BJ (cell line): Measurements from ENCODE around the gene LDLRAD2. TPM values are rescaled to one million over a fixed set of nuclear protein-coding genes. Genes with fewer than 3 reads are reported as not detected.

Experiments used
- CTCF ChIA-PET: fragments of 350-600 bp; formaldehyde crosslinking; extraction: SDS; loops from one replicate; lab custom pipeline; 2021; ENCODE audit warnings: antibody characterized with exemption, inconsistent platforms; lab: Yijun Ruan, JAX
- POLR2A ChIA-PET: fragments of 300-600 bp; sonication (Branson Sonifier 250); formaldehyde crosslinking; extraction: SDS; loops from one replicate; lab custom pipeline; 2021; ENCODE audit warnings: antibody characterized with exemption; lab: Charles Lee
- DNase-seq: peaks from one replicate; pipeline ENCODE4 v3.0.0-alpha.2; 2011; ENCODE audit warnings: low read depth
- H3K27me3 ChIP-seq: 2 replicates; pipeline ENCODE4 v1.6.0; 2011; ENCODE audit warnings: low read length; ENCODE audit not compliant: control insufficient read depth, insufficient read depth
- H3K36me3 ChIP-seq: 2 replicates; pipeline ENCODE4 v1.5.1; 2011; ENCODE audit warnings: low read length; ENCODE audit not compliant: control insufficient read depth, insufficient read depth
- H3K4me3 ChIP-seq: 2 replicates; pipeline ENCODE4 v1.5.1; 2011; ENCODE audit warnings: low read depth, mild to moderate bottlenecking, control low read depth, low read length
- polyA plus RNA-seq: library from polyadenylated mRNA; depleted of rRNA; stranded (reverse); fragments of >200 nt; gene quantifications from 2 replicates; pipeline ENCODE4 v1.2.3, GENCODE V29; 2011
- TF ChIP-seq, protein P1 (sequence below): IDR thresholded peaks from 2 replicates; pipeline ENCODE4 v1.5.1; 2011; ENCODE audit warnings: low read depth, mild to moderate bottlenecking, control low read depth, inconsistent platforms, low read length, moderate library complexity; ENCODE audit not compliant: insufficient read depth

LDLRAD2 gene
- polyA plus RNA-seq, 1 experiment: not detected

DNA sequence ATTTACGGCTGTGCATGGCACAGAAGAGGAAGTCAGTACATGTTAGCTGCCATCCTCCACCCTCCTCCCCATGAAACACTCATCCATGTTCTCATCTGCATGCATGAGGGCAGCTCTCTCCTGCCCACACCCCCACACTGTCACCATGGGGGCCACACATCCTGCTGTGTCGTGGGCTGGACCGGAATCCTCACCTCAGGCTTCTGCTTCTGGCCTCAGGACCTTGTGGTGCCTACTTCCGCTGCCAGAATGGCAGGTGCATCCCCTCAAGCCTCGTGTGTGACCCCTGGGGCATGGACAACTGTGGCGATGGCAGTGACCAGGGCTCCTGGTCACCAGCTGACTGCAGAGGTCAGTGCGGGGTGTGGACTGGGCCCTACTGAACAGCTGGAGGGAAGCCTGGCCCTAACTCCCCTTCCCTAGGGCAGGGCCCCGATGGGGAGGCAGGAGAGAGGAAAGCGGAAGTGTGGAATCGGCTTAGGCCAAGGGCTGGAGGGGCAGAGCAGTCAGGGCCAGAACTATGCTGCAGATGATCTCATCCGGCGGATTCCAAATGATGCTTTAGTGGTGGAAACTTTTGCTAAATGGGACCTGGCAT lies 3.8 kb downstream of the LDLRAD2 start:
- TF ChIP-seq, protein P1, sequence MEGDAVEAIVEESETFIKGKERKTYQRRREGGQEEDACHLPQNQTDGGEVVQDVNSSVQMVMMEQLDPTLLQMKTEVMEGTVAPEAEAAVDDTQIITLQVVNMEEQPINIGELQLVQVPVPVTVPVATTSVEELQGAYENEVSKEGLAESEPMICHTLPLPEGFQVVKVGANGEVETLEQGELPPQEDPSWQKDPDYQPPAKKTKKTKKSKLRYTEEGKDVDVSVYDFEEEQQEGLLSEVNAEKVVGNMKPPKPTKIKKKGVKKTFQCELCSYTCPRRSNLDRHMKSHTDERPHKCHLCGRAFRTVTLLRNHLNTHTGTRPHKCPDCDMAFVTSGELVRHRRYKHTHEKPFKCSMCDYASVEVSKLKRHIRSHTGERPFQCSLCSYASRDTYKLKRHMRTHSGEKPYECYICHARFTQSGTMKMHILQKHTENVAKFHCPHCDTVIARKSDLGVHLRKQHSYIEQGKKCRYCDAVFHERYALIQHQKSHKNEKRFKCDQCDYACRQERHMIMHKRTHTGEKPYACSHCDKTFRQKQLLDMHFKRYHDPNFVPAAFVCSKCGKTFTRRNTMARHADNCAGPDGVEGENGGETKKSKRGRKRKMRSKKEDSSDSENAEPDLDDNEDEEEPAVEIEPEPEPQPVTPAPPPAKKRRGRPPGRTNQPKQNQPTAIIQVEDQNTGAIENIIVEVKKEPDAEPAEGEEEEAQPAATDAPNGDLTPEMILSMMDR: no peak
- Histone ChIP-seq H3K27me3 (no peaks in the 10 kb centered on the region), H3K4me3 (no peak overlapping the region), H3K36me3 (no peaks in the 10 kb centered on the region; the same call in 1 of the 2 replicates)
- CTCF ChIA-PET: interaction anchor here (0.9 kb wide), 1 partner anchor 10 kb away, joined by 6 read pairs; no protein-coding TSS in a partner anchor
- POLR2A ChIA-PET: no interaction called here
- no peak for DNase-seq

DNA sequence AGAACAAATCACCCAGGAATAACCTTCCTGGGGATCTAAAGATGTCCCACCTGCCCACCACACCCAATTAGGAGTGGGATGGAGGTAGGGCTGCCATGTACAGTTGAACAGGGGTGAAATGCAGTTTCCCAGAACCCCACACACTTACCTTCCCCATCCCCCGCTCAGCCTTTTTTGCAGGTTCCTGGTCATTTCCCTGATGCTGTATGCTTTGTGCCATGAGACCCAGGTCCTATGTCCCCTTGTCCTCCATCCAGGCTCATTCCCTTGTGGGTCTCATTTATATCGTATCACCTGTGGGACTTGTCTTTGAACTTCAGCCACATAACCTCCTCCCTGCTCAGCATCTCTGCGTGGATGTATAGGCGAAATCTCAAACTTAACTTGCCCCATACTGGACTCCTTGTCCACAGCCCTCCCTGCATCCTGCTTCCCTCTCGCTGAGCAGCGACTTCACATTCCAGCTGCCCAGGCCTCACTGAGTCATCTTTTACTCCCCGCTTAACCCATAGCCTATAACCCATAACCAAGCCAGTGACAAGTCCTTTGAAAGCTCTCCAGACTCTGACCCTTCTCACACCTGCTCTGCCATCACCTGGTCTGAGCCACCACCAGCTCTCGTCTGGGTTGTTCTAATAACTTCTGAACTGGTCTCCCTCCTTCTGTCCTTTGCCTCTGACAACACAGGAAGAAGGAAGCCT lies 4.7 kb downstream of the LDLRAD2 start:
- ChIA-PET CTCF (interaction anchor here (1.0 kb wide), 1 partner anchor 15 kb away, joined by 3 read pairs; no protein-coding TSS in a partner anchor), POLR2A (no interaction called here)
- no peak overlapping the region for H3K4me3 ChIP-seq
- TF ChIP-seq, protein P1: no peak
- no peaks in the 10 kb centered on the region for H3K27me3 ChIP-seq
- peaks cover 4% of the 10 kb centered on the region for H3K36me3 ChIP-seq
- DNase-seq: peak; percentile 15

DNA sequence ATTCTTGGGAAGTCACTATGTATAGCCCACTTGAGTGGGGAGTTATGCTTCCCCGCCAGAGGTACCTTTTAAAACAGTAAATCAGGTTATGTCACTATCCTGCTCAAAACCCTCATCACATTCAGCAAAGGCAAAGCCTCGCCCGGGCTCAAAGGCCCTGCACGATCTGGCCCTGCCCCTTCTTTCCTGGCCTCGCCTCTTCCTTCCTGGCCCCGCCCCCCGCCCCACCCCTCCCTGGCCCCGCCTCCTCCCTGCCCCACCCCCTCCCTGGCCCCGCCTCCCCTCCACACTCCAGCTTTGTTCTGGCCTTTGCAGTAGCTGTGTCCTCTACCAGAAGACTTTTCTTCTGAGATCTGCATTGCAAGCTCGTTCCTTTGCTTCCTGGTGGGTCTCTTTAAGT lies 6.6 kb downstream of the LDLRAD2 start:
- H3K27me3 ChIP-seq: no peaks in the 10 kb centered on the region
- peaks cover 17% of the 10 kb centered on the region for H3K36me3 ChIP-seq
- CTCF ChIA-PET: no interaction called here
- no peak for DNase-seq
- TF ChIP-seq, protein P1: no peak
- POLR2A ChIA-PET: no interaction called here
- no peak overlapping the region for H3K4me3 ChIP-seq

DNA sequence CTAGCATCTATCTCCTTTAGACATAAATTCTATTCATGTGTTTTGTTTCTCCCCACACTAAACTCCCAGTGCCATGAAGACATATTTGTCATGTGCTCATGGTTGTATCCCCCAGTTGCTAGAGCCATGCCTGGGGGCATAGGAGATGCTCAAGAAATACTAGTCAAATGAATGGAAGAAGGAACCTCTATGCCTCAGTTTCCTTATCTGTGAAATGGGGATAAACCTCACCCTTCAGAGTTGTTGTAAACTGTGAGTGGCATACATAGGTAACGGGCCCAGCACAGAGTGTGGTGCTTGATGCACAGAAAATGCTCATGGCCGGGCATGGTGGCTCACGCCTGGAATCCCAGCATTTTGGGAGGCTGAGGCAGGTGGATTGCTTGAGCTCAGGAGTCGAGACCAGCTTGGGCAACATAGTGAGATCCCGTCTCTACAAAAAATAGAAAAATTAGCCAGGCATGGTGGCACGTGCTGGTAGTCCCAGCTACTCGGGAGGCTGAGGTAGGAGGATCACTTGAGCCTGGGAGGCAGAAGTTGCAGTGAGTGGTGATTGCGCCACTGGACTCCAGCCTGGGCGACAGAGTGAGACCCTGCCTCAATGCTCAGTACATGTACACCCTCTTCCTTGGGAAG lies 8.7 kb downstream of the LDLRAD2 start:
- ChIA-PET CTCF (no interaction called here), POLR2A (interaction anchor here (0.6 kb wide), 1 partner anchor 147 kb away, joined by 6 read pairs; no protein-coding TSS in a partner anchor)
- no peak overlapping the region for H3K4me3 ChIP-seq
- no peaks in the 10 kb centered on the region for H3K27me3 ChIP-seq
- TF ChIP-seq, protein P1: no peak
- DNase-seq: no peak
- H3K36me3 ChIP-seq: peaks cover 32% of the 10 kb centered on the region
